ENCODE measurements around the gene PLET1. TPM values are rescaled to one million over a fixed set of nuclear protein-coding genes. Genes with fewer than 3 reads are reported as not detected.
A peak's percentile ranks its signal among the peaks of the same experiment; 100 is the strongest.

Gene PLET1
- polyA plus RNA-seq, 6 donors from 2014 or later: 0.98 TPM; not detected in 5

DNA sequence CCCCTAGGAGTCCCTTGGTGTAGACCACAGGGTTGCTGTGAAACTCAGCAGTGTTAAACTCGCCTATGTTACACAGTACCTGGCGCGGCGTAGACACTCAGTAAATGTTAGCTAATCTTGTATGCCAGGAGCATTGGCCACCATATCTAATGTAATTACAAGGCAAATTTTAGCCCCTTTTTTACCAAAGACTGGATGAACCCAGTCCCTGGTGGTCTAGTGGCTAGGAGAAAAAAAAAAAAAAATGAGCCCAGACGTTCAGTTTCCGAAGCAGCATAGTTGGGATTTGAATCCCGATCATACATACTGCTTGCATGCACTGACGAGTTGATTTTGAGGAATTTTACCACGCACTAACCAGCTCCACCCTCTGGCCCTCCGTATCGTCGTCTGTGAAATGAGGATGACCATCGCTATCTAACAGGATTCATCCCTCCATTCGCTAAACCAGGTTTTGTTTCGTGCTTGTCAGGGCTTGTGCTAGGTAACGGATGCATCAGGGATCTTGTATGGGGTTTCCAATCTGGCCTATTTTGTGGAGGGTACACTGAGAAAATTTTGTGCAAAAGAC is 33.7 kb downstream of the PLET1 start:
- Mint-ChIP-seq H3K4me3 (peak overlapping the region; percentile 92 to 98 (median 95)), H3K9me3 (no peaks in the 10 kb centered on the region), H3K27me3 (no peaks in the 10 kb centered on the region), H3K4me1 (peaks cover 17 to 24% (median 22%) of the 10 kb centered on the region in 3 donors), H3K27ac (peak overlapping the region; percentile 98 to 99 (median 98)), H3K36me3 (peaks cover 9 to 24% of the 10 kb centered on the region in 2 donors)
- DNase-seq: no peak
- ATAC-seq (ENCODE audit: low read depth in 2 of 2): peak; percentile 63 to 65

DNA sequence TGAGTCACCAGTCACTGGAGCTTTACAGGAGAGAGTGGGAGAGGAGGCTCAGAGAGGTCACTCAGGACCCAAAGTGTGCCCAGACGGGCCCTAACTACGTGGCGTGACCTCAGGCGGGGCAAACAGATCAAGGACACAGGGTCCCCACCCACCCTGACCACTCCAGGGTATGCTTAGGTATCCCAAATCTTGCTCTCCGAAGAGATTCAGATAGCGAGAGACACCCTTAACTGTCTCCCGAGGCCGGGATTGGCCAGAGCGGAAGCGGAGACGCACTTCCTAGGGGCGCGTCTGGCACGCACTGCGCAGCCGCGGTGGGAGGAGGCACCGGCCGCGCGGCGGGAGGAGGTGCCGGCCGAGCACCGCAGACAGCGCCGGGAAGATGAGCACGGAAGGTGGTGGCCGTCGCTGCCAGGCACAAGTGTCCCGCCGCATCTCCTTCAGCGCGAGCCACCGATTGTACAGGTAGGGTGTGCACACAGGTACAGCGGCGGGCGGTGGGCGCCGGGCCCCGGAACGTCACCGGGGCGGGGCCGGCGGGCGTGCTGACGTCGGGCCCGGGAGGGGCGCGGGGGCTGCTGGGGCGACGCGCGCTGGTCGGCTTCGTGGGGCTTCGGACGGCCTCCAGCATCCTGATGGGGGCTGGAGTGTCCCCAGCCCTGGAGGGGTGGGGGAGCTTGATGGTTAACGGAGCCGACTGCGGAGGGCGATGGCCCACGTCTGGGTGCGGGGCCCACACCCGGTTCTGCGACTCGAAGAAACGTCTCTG is 34.4 kb downstream of the PLET1 start, which contains the start of gene PTS:
Gene PTS (plus strand): TSS at position 367 of the 769 bp plus-strand sequence. CDS start 16 bp downstream, at position 383.
- Mint-ChIP-seq H3K27me3 (no peaks in the 10 kb centered on the region), H3K4me3 (peak within 1 kb of the TSS; percentile 92 to 98 (median 95)), H3K4me1 (peaks cover 17 to 24% (median 18%) of the 10 kb centered on the region in 3 donors), H3K9me3 (no peaks in the 10 kb centered on the region), H3K27ac (peak within 1 kb of the TSS; percentile 98 to 99 (median 99)), H3K36me3 (peaks cover 9 to 22% of the 10 kb centered on the region in 2 donors)
- ATAC-seq (ENCODE audit: low read depth in 2 of 2) (peak; percentile 87 to 89), DNase-seq (peak; percentile 89)

DNA sequence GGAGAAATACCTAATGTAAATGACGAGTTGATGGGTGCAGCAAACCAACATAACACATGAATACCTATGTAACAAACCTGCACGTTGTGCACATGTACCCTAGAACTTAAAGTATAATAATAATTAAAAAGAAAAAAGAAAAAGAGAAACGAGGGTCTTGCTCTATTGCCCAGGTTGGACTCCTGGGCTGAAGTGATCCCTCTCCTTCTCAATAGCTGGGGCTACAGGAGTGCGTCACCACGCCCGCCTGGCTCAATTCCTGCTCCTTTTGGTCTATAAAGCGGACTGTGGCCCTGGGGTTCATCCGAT is 35.0 kb downstream of the PLET1 start:
- H3K27me3 Mint-ChIP-seq: no peaks in the 10 kb centered on the region
- H3K4me1 Mint-ChIP-seq: peaks cover 14 to 24% (median 18%) of the 10 kb centered on the region in 3 donors
- peak overlapping the region; percentile 98 to 99 (median 99) for H3K27ac Mint-ChIP-seq
- H3K9me3 Mint-ChIP-seq: no peaks in the 10 kb centered on the region
- no peak for ATAC-seq (ENCODE audit: low read depth in 2 of 2)
- H3K36me3 Mint-ChIP-seq: peaks cover 9 to 17% of the 10 kb centered on the region in 2 donors
- no peak for DNase-seq
- H3K4me3 Mint-ChIP-seq: peak overlapping the region; percentile 92 to 98 (median 95)

DNA sequence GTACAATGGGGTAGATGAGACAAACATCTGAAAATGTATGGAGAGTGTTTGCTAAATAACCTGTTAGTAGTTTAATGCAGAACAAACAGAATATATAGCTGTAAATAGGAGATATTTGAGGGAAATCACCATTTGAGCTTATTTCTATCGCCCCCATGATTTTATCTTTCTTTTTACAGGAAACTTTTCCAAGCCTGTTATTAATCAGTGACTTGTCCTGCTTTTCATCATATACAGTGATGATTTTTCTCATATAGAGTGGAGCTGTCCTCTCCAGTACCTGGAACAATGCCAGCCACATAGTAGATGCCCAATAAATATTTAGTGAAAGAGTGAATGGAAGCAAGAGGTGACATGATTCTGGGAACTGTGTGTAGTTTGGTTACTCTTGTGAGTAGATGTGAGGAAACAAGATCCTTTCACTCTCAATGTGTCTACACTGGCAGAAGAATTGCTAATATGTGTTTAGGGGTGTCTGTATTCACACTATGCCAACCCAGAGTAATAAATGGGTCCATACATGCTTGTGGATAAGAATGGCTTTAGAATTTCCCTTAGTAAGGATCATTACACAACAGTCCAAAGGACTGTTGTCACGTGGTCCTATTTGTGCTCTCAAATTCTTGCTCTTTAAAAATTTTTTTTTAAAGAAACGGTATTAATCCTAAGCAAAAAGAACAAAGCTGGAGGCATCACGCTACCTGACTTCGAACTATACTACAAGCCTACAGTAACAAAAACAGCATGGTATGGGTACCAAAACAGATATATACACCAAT is 36.7 kb downstream of the PLET1 start:
- no peak for ATAC-seq (ENCODE audit: low read depth in 2 of 2)
- Mint-ChIP-seq H3K4me1 (peaks cover 19 to 27% (median 25%) of the 10 kb centered on the region in 3 donors), H3K27me3 (no peaks in the 10 kb centered on the region), H3K27ac (peak overlapping the region in 1 of 6 donors; percentile 98), H3K9me3 (no peaks in the 10 kb centered on the region), H3K36me3 (peaks cover 7 to 9% of the 10 kb centered on the region in 2 donors), H3K4me3 (peak overlapping the region in 4 of 8 donors; percentile 50 to 98 (median 96))
- DNase-seq: no peak

DNA sequence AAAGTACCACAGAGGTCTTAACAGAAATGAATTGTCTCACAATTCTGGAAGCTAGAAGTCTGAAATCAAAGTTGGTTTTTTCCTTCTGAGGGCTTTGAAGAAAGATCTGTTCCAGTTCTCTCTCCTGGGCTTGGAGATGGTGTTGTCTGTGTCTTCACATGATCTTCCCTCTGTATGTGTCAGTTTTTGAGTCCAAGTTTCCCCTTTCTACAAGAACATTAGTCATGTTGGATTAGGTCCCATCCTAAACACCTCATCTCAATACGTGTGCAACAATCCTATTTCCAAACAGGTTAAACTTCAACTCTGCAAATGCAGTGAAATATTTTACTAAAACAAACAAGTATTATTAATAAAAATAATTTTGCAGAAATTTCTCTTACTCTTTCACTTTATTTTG is 37.5 kb downstream of the PLET1 start:
- Mint-ChIP-seq H3K4me3 (no peak overlapping the region), H3K36me3 (peaks cover 0 to under 1% of the 10 kb centered on the region in 2 donors), H3K27me3 (no peaks in the 10 kb centered on the region), H3K4me1 (peaks cover 13 to 22% (median 20%) of the 10 kb centered on the region in 3 donors), H3K27ac (no peak overlapping the region), H3K9me3 (no peaks in the 10 kb centered on the region)
- no peak for ATAC-seq (ENCODE audit: low read depth in 2 of 2)
- DNase-seq: no peak

DNA sequence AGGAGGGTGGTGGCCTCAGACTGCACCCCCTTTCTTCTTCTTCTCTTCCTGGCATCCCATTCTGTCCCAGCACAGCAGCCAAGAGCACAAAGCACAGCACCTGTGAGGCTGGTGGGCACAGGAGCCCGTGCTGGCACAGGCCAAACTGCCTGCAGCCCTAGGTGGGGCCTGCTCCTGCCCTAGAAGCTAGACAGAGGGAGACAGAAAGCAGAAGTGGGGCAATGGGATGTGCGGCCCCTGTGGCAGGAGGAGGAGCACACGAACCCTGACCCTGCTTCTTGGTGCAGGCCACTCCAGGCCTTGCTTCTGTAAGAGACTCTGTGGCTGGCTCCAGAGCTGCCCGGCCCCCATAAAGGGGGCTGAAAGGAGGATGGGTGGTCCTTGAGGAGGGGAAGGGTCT is 38.4 kb downstream of the PLET1 start:
- peak overlapping the region in 1 of 6 donors; percentile 85 for H3K27ac Mint-ChIP-seq
- no peaks in the 10 kb centered on the region for H3K36me3 Mint-ChIP-seq
- no peak for ATAC-seq (ENCODE audit: low read depth in 2 of 2)
- H3K27me3 Mint-ChIP-seq: no peaks in the 10 kb centered on the region
- DNase-seq: no peak
- peaks cover 8 to 16% (median 11%) of the 10 kb centered on the region in 3 donors for H3K4me1 Mint-ChIP-seq
- H3K9me3 Mint-ChIP-seq: no peaks in the 10 kb centered on the region
- H3K4me3 Mint-ChIP-seq: no peak overlapping the region

DNA sequence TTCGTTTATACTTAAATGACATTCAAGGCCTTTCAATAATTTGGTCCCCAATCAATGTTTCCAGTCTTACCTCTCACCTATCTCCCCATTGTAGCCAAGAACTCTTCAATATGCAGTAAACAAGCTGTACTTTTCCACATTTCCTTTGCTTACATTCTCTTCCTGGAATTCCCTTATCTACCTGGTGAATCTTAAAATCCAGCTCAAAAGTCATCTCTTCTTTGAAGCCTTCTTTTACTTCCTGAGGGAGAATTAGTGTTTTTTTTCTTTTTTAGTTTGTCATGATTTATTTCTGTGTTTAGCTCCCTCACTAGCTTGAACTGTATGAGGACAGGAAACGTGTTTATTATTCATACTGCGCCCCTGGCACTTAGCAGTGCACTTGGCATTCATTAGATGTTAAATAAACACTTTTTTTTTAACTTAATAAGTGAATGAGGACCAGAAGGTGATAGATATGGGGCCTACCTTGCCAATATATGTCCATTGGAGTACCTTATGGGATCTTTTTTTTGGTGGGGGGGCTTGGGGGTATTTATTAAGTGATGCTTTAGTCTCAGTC is 39.3 kb downstream of the PLET1 start:
- ATAC-seq (ENCODE audit: low read depth in 2 of 2) (no peak), DNase-seq (no peak)
- H3K9me3 Mint-ChIP-seq: no peaks in the 10 kb centered on the region
- H3K4me1 Mint-ChIP-seq: peaks cover 5 to 8% (median 7%) of the 10 kb centered on the region in 3 donors
- no peaks in the 10 kb centered on the region for H3K36me3 Mint-ChIP-seq
- no peak overlapping the region for H3K27ac Mint-ChIP-seq
- H3K27me3 Mint-ChIP-seq: no peaks in the 10 kb centered on the region
- H3K4me3 Mint-ChIP-seq: no peak overlapping the region

DNA sequence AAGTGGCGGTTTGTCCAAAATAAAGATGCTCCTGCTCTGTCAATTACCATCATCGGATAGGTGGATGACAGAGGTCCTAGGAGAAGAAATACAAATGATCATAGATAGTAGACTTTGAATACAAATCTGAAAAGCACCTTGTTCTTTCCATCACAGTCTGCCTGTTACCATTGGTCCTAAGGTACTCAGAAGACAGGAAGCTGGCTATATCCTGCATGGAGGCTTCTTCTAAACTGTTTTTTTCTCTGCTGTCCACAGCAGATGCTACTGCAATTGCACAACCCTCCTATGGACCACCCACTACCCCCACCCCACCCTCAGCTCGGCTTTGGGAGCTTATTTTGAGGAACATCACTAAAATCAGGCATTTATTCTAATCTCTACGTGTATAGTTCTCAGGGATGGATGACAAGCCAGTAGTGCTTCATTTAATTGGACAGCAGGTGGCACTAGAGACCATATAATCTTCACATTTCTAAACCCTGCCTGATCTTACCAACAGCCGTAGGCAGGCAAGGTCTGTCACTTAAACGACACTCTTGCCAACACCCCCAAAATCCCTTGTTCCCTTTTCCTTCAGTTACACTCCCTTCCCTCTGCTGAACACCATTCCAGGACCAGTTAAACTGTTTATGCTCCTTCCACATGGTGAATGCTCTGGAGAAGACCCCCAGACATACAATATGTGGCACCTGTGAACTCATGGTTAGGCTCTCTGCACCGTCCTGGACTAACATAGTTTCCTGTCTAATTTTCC is 41.0 kb downstream of the PLET1 start:
- peak overlapping the region in 1 of 8 donors; percentile 10 for H3K4me3 Mint-ChIP-seq

DNA sequence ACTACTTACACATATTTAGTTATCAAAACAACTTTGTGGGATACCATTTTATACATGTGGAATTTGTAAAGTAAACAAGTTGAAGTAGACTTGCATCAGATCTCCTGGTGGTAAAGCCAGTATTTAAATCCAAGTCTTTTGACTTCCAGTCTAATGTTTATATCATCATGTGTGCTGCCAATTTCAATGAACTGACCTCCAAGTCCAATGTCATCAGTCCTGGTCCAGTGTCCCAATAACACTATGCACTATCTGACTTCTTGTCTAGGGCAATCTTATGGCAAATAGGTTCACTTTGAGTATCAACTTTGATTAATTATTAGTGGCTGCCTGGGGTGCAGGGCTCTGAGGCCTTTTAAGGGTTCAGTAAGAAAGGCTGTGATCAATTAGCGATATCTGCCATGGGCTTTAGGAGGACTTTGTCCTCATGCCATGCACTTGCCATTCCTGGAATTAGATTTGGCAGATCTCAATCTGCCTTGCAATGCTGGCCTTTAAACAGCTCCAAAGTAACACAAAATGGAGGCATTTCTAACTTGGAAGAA is 44.0 kb downstream of the PLET1 start:
- Mint-ChIP-seq H3K27ac (no peak overlapping the region), H3K27me3 (no peaks in the 10 kb centered on the region), H3K9me3 (no peaks in the 10 kb centered on the region), H3K36me3 (no peaks in the 10 kb centered on the region), H3K4me1 (peaks cover 2 to 7% (median 5%) of the 10 kb centered on the region in 3 donors), H3K4me3 (no peak overlapping the region)
- DNase-seq: no peak
- no peak for ATAC-seq (ENCODE audit: low read depth in 2 of 2)

More for the DNA sequence above, 41.0 kb downstream of the PLET1 start:
- H3K27me3 Mint-ChIP-seq: no peaks in the 10 kb centered on the region
- H3K27ac Mint-ChIP-seq: peak overlapping the region in 2 of 6 donors; percentile 4 to 57
- peaks cover 2 to 7% (median 5%) of the 10 kb centered on the region in 3 donors for H3K4me1 Mint-ChIP-seq
- H3K9me3 Mint-ChIP-seq: no peaks in the 10 kb centered on the region
- H3K36me3 Mint-ChIP-seq: no peaks in the 10 kb centered on the region
- ATAC-seq (ENCODE audit: low read depth in 2 of 2) (peak; percentile 97 to 99), DNase-seq (peak; percentile 62)

DNA sequence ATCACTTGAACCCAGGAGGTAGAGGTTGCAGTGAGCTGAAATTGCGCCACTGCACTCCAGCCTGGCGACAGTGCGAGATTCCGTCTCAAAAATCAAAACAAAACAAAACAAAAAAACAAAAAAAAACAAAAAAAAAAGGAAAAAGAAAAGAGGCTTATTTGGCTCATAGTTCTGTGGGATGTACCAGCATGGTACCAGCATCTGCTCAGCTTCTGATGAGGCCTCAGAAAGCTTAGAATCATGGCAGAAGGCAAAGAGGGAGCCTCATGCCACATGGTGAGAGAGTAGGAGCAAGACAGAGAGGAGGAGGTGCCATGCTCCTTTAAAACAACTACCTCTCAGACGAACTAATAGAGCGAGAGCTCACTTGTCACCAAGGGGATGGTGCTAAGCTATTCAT is 45.0 kb downstream of the PLET1 start:
- Mint-ChIP-seq H3K9me3 (no peaks in the 10 kb centered on the region), H3K27me3 (no peaks in the 10 kb centered on the region), H3K4me3 (no peak overlapping the region), H3K27ac (no peak overlapping the region), H3K4me1 (peaks cover 2 to 7% (median 5%) of the 10 kb centered on the region in 3 donors), H3K36me3 (no peaks in the 10 kb centered on the region)
- DNase-seq (no peak), ATAC-seq (ENCODE audit: low read depth in 2 of 2) (no peak)

DNA sequence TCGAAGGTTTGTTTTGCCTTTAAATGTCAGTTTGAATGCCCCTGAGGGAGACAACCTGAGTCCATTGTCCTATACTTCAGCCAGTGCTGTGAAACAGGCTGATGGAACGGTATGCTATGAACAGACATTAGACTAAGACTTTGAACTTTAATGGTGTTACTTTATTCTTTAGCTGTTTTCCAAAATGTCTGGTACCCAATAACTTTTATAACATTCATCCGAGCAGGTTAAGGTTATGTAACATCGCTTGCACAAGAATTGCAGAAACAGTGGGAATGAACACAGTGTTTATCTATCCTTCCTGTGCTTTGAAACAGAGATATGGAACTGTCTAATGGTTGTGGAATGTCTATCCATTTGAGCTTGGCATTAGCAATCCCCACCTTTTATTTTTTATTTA is 46.9 kb downstream of the PLET1 start:
- no peaks in the 10 kb centered on the region for H3K36me3 Mint-ChIP-seq
- H3K4me1 Mint-ChIP-seq: no peaks in the 10 kb centered on the region
- H3K27ac Mint-ChIP-seq: no peak overlapping the region
- no peaks in the 10 kb centered on the region for H3K27me3 Mint-ChIP-seq
- H3K9me3 Mint-ChIP-seq: no peaks in the 10 kb centered on the region
- H3K4me3 Mint-ChIP-seq: no peak overlapping the region
- ATAC-seq (ENCODE audit: low read depth in 2 of 2): no peak
- no peak for DNase-seq

DNA sequence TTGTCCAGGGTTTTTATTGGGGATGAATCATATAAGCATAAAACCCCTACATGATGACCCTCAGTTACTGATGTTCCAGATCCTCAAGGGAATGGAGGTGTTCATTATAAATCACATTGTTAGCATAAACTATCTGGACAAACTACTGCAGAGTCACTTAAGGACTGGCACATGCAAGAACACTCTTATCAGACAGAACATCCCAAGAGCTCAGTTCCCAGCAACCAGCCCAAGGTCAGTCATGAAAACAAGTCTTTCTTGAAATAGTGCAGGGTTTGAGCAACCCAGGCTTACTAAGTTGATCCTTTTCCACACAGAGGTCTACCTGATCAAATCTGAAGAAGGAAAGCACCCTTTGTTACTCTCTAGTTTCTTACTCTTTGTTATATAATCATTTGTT is 48.0 kb downstream of the PLET1 start:
- Mint-ChIP-seq H3K27ac (no peak overlapping the region), H3K27me3 (no peaks in the 10 kb centered on the region), H3K9me3 (no peaks in the 10 kb centered on the region), H3K36me3 (no peaks in the 10 kb centered on the region), H3K4me3 (no peak overlapping the region), H3K4me1 (no peaks in the 10 kb centered on the region)
- DNase-seq (no peak), ATAC-seq (ENCODE audit: low read depth in 2 of 2) (no peak)
